ENCODE data around the gene PRR20E. TPM values are rescaled to one million over a fixed set of nuclear protein-coding genes. Genes with fewer than 3 reads are reported as not detected.
"Not testable (repeated sequence)": the region's sequence is repeated elsewhere in the genome, so short reads cannot be mapped to it uniquely, and the experiment has no call there.

Gene PRR20E
- total RNA-seq, 1 experiment from 2014 or later, result not detected

DNA sequence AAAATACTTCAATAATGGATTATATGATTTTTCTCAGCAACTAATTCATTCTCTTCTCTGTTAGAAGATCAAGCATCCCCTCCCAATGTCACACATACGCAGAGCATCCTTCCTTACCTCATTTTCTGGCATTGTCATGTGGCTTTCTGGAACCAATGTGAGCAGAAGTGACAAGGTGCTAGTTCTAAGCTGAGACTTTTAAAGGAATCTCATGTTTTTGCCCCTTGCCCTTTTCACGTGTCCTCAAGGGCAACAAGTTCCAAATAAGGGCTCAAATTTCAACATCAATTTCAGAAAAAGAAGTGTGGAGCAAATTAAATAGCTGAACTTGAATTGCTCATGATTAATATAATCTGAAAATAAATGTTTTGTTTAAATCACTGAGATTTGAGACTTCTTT lies 30.9 kb upstream of the PRR20E start:
- ChIA-PET CTCF (no interaction called here), POLR2A (ENCODE audit: unreplicated experiment) (no interaction called here)
- no TSS peak for BruUV-seq (replicated peaks)
- Histone ChIP-seq H3K9me3 (ENCODE audit: low read length) (no peaks in the 10 kb centered on the region), H3K79me2 (ENCODE audit: low read length) (no peaks in the 10 kb centered on the region), H3F3A (ENCODE audit: low read length, unreplicated experiment) (no peaks in the 10 kb centered on the region), H3K4me2 (ENCODE audit: low read length) (no peak overlapping the region), H3K4me3 (ENCODE audit: low read length) (no peak overlapping the region), H2AFZ (ENCODE audit: low read length) (no peak overlapping the region), H3K4me1 (ENCODE audit: insufficient read depth, low read length) (no peaks in the 10 kb centered on the region), H4K20me1 (ENCODE audit: low read length) (no peaks in the 10 kb centered on the region), H3K36me3 (ENCODE audit: low read depth, low read length) (no peaks in the 10 kb centered on the region), H3K27ac (ENCODE audit: low read length) (no peak overlapping the region), H3K27me3 (ENCODE audit: low read length) (no peaks in the 10 kb centered on the region), H3K9ac (ENCODE audit: low read length) (no peak overlapping the region), H3K9me2 (replicated peaks; ENCODE audit: low read length) (no peaks in the 10 kb centered on the region)
- TF ChIP-seq, protein P1, sequence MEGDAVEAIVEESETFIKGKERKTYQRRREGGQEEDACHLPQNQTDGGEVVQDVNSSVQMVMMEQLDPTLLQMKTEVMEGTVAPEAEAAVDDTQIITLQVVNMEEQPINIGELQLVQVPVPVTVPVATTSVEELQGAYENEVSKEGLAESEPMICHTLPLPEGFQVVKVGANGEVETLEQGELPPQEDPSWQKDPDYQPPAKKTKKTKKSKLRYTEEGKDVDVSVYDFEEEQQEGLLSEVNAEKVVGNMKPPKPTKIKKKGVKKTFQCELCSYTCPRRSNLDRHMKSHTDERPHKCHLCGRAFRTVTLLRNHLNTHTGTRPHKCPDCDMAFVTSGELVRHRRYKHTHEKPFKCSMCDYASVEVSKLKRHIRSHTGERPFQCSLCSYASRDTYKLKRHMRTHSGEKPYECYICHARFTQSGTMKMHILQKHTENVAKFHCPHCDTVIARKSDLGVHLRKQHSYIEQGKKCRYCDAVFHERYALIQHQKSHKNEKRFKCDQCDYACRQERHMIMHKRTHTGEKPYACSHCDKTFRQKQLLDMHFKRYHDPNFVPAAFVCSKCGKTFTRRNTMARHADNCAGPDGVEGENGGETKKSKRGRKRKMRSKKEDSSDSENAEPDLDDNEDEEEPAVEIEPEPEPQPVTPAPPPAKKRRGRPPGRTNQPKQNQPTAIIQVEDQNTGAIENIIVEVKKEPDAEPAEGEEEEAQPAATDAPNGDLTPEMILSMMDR (conservative IDR thresholded peaks at IDR 0.05; ENCODE audit: low read depth, low read length), result no peak
- TF ChIP-seq EZH2 (IDR thresholded peaks at IDR 0.05; ENCODE audit: low read length, unreplicated experiment) (no peak), EZH2phosphoT487 (IDR thresholded peaks at IDR 0.05; ENCODE audit: borderline replicate concordance, low read length) (no peak)
- ATAC-seq (no peak), DNase-seq (no peak)
- intact Hi-C loops (cut with micrococcal nuclease), result no loop called here

DNA sequence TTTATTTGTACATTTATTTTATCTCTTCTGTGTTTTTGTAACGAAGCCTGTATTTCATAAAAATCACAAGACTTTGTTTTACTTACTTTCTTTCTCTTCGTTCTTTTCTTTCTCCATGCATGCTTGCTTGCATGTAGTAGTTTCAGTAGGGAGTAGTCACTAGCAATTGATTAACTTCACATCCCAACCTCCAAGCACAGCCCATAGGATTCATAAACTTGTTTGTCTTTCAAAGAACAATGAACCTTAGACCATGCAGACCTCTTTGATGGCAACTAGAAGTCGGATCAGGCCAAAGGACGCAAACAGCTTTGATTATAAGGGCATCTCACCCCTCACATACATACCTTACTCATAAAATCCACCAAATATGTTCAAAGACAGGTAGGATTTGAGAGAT lies 29.4 kb upstream of the PRR20E start:
- ATAC-seq, result no peak
- intact Hi-C loops (cut with micrococcal nuclease), result no loop called here
- H3K9ac ChIP-seq (ENCODE audit: low read length), result no peak overlapping the region

DNA sequence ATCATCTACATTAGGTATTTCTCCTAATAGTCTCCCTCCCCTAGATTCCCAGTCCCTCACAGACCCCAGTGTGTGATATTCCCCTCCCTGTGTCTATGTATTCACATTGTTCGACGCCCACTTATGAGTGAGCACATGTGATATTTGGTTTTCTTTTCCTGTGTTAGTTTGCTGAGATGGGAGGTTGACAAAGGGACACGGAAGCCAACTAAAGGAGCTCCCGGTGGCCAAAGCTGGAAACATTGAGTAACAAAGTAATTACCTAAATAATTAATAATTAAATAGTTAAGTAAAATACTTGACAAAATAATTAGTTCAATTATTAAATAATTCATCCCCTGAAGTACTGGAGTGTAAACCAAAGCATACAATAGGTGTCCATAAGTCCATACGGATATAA lies 28.0 kb upstream of the PRR20E start:
- Histone ChIP-seq H3K27me3 (ENCODE audit: low read length) (no peaks in the 10 kb centered on the region), H3K9ac (ENCODE audit: low read length) (no peak overlapping the region), H3K79me2 (ENCODE audit: low read length) (no peaks in the 10 kb centered on the region), H3K4me1 (ENCODE audit: insufficient read depth, low read length) (no peaks in the 10 kb centered on the region), H3K9me3 (ENCODE audit: low read length) (no peaks in the 10 kb centered on the region), H2AFZ (ENCODE audit: low read length) (no peak overlapping the region), H3K27ac (ENCODE audit: low read length) (no peak overlapping the region), H3K4me2 (ENCODE audit: low read length) (no peak overlapping the region), H3K4me3 (ENCODE audit: low read length) (no peak overlapping the region), H4K20me1 (ENCODE audit: low read length) (no peaks in the 10 kb centered on the region), H3K36me3 (ENCODE audit: low read depth, low read length) (no peaks in the 10 kb centered on the region), H3F3A (ENCODE audit: low read length, unreplicated experiment) (no peaks in the 10 kb centered on the region), H3K9me2 (replicated peaks; ENCODE audit: low read length) (no peaks in the 10 kb centered on the region)
- ATAC-seq (no peak), DNase-seq (no peak)
- no TSS peak for BruUV-seq (replicated peaks)
- intact Hi-C loops (cut with micrococcal nuclease), result no loop called here
- TF ChIP-seq EZH2phosphoT487 (IDR thresholded peaks at IDR 0.05; ENCODE audit: borderline replicate concordance, low read length) (no peak), EZH2 (IDR thresholded peaks at IDR 0.05; ENCODE audit: low read length, unreplicated experiment) (no peak)
- CTCF ChIA-PET, result no interaction called here
- POLR2A ChIA-PET (ENCODE audit: unreplicated experiment), result no interaction called here

More for the DNA sequence above, 29.4 kb upstream of the PRR20E start:
- ChIA-PET POLR2A (ENCODE audit: unreplicated experiment) (no interaction called here), CTCF (no interaction called here)
- no peaks in the 10 kb centered on the region for H3K9me2 ChIP-seq (replicated peaks; ENCODE audit: low read length)
- H3K79me2 ChIP-seq (ENCODE audit: low read length), result no peaks in the 10 kb centered on the region
- DNase-seq, result no peak
- TF ChIP-seq EZH2phosphoT487 (IDR thresholded peaks at IDR 0.05; ENCODE audit: borderline replicate concordance, low read length), result no peak
- no peak for TF ChIP-seq EZH2 (IDR thresholded peaks at IDR 0.05; ENCODE audit: low read length, unreplicated experiment)
- TF ChIP-seq, protein P1 (conservative IDR thresholded peaks at IDR 0.05; ENCODE audit: low read depth, low read length), result no peak
- H3K27ac ChIP-seq (ENCODE audit: low read length), result no peak overlapping the region
- H3K4me3 ChIP-seq (ENCODE audit: low read length), result no peak overlapping the region
- no peaks in the 10 kb centered on the region for H3K27me3 ChIP-seq (ENCODE audit: low read length)
- no peaks in the 10 kb centered on the region for H4K20me1 ChIP-seq (ENCODE audit: low read length)
- H3K4me1 ChIP-seq (ENCODE audit: insufficient read depth, low read length), result no peaks in the 10 kb centered on the region
- H2AFZ ChIP-seq (ENCODE audit: low read length), result no peak overlapping the region
- H3K4me2 ChIP-seq (ENCODE audit: low read length), result no peak overlapping the region
- no TSS peak for BruUV-seq (replicated peaks)
- no peaks in the 10 kb centered on the region for H3K9me3 ChIP-seq (ENCODE audit: low read length)
- H3F3A ChIP-seq (ENCODE audit: low read length, unreplicated experiment), result no peaks in the 10 kb centered on the region
- no peaks in the 10 kb centered on the region for H3K36me3 ChIP-seq (ENCODE audit: low read depth, low read length)

DNA sequence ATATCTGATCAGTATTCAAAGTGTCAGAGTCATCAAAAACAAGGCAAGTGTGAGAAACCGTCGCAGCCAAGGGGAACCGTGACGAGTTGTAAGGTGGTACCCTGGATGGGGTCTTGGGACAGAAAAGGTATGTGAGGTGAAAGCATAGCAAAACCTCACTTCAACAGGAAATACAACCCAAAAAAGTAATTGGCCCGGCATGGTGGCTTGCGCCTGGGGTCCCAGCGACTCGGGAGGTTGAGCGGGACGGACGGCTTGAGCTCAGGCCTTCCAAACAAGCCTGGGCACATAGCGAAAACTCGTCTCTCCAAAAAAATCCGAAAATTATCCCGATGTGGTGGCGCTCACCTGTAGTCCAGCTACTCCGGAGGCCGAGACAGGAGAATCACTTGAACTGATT lies 27.2 kb upstream of the PRR20E start:
- H3K4me1 ChIP-seq (ENCODE audit: insufficient read depth, low read length); H3K79me2 ChIP-seq (ENCODE audit: low read length); POLR2A ChIA-PET (ENCODE audit: unreplicated experiment); H3F3A ChIP-seq (ENCODE audit: low read length, unreplicated experiment); H3K9me2 ChIP-seq (replicated peaks; ENCODE audit: low read length); ATAC-seq; H3K27me3 ChIP-seq (ENCODE audit: low read length); DNase-seq; H4K20me1 ChIP-seq (ENCODE audit: low read length); H3K4me3 ChIP-seq (ENCODE audit: low read length); H3K9ac ChIP-seq (ENCODE audit: low read length); H2AFZ ChIP-seq (ENCODE audit: low read length); CTCF ChIA-PET; H3K9me3 ChIP-seq (ENCODE audit: low read length); intact Hi-C loops (cut with micrococcal nuclease); H3K36me3 ChIP-seq (ENCODE audit: low read depth, low read length); H3K4me2 ChIP-seq (ENCODE audit: low read length); BruUV-seq (replicated peaks); H3K27ac ChIP-seq (ENCODE audit: low read length): not testable (repeated sequence)

DNA sequence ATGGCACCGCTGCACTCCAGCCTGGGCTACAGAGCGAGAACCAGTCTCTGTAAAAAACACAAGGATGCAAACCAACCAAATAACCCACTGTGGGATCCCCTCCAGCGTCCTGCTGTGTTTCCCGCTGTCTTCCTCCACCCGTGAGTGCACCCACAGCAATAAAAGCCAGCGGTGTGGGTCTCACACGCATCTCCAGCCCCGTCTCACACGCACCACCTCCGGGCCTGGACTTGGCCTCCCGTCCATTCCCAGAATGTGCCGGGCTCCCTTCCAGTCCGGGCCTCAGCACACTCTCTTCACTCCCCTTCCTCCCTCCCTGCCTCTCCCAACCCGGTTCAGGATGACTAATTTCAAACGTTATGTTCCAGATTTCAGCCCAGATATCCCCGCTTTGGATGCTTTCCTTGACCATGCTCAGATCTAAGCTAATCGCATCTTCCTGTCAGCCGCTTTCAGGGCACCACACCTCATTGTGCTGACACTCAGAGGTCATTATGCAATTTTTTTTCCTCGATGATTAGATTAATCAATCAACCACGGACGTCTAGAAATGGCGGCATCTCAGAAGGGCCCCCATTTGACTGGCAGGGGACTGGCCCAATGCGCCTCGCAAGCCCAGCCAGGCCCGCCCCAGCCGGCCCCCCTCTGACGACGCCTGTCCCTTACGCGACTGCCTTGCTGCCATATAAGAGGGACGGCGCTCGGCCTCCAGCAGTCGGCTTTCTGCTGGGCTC lies 26.6 kb upstream of the PRR20E start, which contains the start of gene PRR20A:
Gene PRR20A (plus strand): TSS at position 684 of the 734 bp plus-strand sequence. CDS start 387 bp downstream, outside the sequence.
- BruUV-seq (replicated peaks); H3K9me3 ChIP-seq (ENCODE audit: low read length); H3K27me3 ChIP-seq (ENCODE audit: low read length); H3K27ac ChIP-seq (ENCODE audit: low read length); H3K4me1 ChIP-seq (ENCODE audit: insufficient read depth, low read length); CTCF ChIA-PET; ATAC-seq; H3K9me2 ChIP-seq (replicated peaks; ENCODE audit: low read length); H3F3A ChIP-seq (ENCODE audit: low read length, unreplicated experiment); H4K20me1 ChIP-seq (ENCODE audit: low read length); H3K79me2 ChIP-seq (ENCODE audit: low read length); H2AFZ ChIP-seq (ENCODE audit: low read length); POLR2A ChIA-PET (ENCODE audit: unreplicated experiment); H3K9ac ChIP-seq (ENCODE audit: low read length); DNase-seq; intact Hi-C loops (cut with micrococcal nuclease); H3K4me2 ChIP-seq (ENCODE audit: low read length); H3K36me3 ChIP-seq (ENCODE audit: low read depth, low read length); H3K4me3 ChIP-seq (ENCODE audit: low read length): not testable (repeated sequence)
